ENCODE results near the gene B3GAT1. TPM values are rescaled to one million over a fixed set of nuclear protein-coding genes. Genes with fewer than 3 reads are reported as not detected.

B3GAT1 gene
- total RNA-seq, 3 donors from 2014 or later = 0.16 to 2.9 (median 2.8) TPM

DNA sequence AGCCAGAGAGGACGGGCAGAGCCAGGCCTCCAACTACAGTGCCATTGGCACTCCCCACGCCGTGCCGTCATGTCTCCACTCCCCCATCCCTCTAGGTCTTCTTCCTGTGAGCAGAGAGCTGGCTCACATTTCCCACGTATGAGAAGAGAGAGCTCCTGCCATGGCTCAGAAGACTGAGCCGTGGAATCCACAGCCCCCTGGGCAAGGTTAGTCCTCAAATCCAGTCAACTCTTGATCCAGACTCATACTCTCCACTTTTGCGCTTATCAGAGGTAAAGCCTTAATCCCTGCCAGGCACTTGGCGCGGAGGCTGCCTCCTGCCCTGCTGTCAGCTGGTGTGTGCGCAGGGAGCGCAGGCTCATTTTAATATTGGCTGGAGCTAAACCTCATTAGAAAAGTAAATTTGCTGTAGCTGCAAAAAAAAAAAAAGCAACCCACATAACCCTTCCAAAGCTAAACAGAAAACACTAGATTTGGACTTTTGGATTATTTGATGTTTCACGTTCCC is 4.7 kb downstream of the B3GAT1 start:
- no peak for TF ChIP-seq POLR2A (IDR thresholded peaks at IDR 0.05)
- TF ChIP-seq, protein P1, sequence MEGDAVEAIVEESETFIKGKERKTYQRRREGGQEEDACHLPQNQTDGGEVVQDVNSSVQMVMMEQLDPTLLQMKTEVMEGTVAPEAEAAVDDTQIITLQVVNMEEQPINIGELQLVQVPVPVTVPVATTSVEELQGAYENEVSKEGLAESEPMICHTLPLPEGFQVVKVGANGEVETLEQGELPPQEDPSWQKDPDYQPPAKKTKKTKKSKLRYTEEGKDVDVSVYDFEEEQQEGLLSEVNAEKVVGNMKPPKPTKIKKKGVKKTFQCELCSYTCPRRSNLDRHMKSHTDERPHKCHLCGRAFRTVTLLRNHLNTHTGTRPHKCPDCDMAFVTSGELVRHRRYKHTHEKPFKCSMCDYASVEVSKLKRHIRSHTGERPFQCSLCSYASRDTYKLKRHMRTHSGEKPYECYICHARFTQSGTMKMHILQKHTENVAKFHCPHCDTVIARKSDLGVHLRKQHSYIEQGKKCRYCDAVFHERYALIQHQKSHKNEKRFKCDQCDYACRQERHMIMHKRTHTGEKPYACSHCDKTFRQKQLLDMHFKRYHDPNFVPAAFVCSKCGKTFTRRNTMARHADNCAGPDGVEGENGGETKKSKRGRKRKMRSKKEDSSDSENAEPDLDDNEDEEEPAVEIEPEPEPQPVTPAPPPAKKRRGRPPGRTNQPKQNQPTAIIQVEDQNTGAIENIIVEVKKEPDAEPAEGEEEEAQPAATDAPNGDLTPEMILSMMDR (IDR thresholded peaks at IDR 0.05) = no peak
- TF ChIP-seq POLR2AphosphoS5 (IDR thresholded peaks at IDR 0.05) = no peak
- Histone ChIP-seq H3K27ac (no peak overlapping the region), H3K36me3 (no peaks in the 10 kb centered on the region), H3K27me3 (peaks cover 0 to 24% of the 10 kb centered on the region in 2 donors), H3K9me3 (no peaks in the 10 kb centered on the region), H3K4me1 (no peaks in the 10 kb centered on the region), H3K4me3 (no peak overlapping the region)
- no peak for DNase-seq (ENCODE audit: low spot score in 2 of 2)
- intact Hi-C loops (cut with DNase I; ENCODE audit: low total_unique reads) = no loop called here

DNA sequence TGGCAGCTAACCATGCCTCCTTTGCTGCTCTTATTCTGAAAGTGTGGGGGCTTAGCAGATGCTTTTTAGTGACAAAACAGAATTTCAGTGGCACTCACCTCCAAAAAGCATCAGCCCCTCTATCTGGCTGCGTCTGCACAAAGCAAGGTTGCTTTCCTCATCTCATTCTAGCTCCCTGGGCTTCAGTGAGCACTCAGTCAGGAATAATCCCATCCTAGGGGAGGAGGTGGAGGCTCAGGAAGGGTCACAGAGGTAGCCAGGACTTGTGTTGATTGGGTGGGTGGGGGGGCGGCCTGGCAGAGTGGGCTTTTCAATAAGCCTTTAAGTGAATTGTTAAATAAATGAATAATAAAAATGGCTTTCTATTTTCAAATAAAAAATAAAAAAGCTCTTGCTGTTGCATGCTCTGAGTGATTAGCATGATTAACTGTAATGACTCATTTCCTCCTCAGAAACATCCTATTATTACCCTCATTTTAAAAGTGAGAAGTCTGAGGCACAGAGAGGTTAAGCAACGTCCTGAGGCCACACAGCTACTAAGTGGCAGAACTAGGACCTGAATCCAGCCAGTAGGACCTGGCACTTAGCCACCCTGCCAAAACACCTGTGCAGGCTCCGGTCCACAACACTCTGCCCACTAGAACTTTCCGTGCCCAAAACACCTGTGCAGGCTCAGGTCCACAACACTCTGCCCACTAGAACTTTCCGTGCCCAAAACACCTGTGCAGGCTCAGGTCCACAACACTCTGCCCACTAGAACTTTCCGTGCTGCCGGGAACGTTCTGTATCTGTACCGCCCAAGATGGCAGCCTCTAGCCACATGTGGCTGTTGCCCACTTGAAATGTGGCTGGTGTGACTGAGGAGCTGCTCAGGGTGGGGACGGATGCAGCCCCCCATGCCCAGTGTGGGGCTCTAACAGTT is 5.5 kb downstream of the B3GAT1 start:
- H3K4me3 ChIP-seq = no peak overlapping the region
- no peaks in the 10 kb centered on the region for H3K4me1 ChIP-seq
- no peak overlapping the region for H3K27ac ChIP-seq
- TF ChIP-seq POLR2AphosphoS5 (IDR thresholded peaks at IDR 0.05) (no peak), POLR2A (IDR thresholded peaks at IDR 0.05) (no peak)
- TF ChIP-seq, protein P1 (IDR thresholded peaks at IDR 0.05) = no peak
- no peaks in the 10 kb centered on the region for H3K36me3 ChIP-seq
- intact Hi-C loops (cut with DNase I; ENCODE audit: low total_unique reads) = no loop called here
- no peaks in the 10 kb centered on the region for H3K9me3 ChIP-seq
- peaks cover 0 to 22% of the 10 kb centered on the region in 2 donors for H3K27me3 ChIP-seq
- DNase-seq (ENCODE audit: low spot score in 2 of 2) = no peak

DNA sequence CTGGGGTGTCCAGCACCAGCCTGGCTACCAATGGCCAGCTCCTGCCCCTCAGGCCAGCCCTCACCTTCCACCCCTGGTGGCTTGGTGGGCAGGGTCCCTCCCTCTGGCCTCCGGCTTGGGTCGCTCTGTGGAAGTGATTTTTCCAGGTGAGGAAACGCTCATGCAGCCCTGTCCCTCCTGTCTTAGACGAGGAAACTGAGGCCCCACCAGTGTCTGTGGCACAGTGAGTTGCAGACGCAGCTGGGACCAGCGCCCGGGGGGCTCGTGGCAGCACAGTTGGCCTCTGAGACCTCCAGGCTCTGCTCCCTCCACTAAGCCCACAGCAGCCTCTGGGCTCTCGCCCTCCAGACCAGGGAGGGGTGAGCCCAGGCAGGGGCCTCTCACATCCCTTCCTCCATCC is 6.2 kb downstream of the B3GAT1 start:
- Histone ChIP-seq H3K4me3 (no peak overlapping the region), H3K27ac (no peak overlapping the region), H3K27me3 (peaks cover 0 to 15% of the 10 kb centered on the region in 2 donors), H3K36me3 (no peaks in the 10 kb centered on the region), H3K9me3 (no peaks in the 10 kb centered on the region), H3K4me1 (no peaks in the 10 kb centered on the region)
- intact Hi-C loops (cut with DNase I; ENCODE audit: low total_unique reads) = no loop called here
- no peak for DNase-seq (ENCODE audit: low spot score in 2 of 2)
- TF ChIP-seq, protein P1 (IDR thresholded peaks at IDR 0.05) = no peak
- no peak for TF ChIP-seq POLR2AphosphoS5 (IDR thresholded peaks at IDR 0.05)
- no peak for TF ChIP-seq POLR2A (IDR thresholded peaks at IDR 0.05)

DNA sequence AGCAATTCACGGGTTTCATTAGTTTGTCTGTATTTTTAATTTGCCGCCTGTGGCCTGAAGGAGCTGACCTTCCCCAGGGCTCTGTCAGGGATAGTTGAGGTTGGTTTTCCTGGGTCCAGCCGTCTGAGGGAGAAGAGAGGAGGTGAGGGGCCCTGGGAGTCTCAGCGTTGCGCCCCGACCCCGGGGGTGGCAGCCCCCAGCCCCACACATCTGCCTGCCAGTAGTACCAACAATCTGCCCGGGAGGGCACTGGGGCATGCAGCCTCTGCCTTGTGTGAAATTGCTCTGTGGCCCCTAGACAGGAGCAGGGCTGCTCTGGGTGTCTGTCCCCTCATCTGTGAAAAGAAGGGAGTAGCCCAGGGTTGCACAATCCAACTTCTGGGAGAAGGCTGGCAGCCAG is 6.6 kb downstream of the B3GAT1 start:
- Histone ChIP-seq H3K4me3 (no peak overlapping the region), H3K27me3 (peaks cover 0 to 11% of the 10 kb centered on the region in 2 donors), H3K27ac (no peak overlapping the region), H3K4me1 (no peaks in the 10 kb centered on the region), H3K9me3 (no peaks in the 10 kb centered on the region), H3K36me3 (no peaks in the 10 kb centered on the region)
- no peak for DNase-seq (ENCODE audit: low spot score in 2 of 2)
- TF ChIP-seq POLR2AphosphoS5 (IDR thresholded peaks at IDR 0.05) = no peak
- no peak for TF ChIP-seq POLR2A (IDR thresholded peaks at IDR 0.05)
- TF ChIP-seq, protein P1 (IDR thresholded peaks at IDR 0.05) = no peak
- intact Hi-C loops (cut with DNase I; ENCODE audit: low total_unique reads) = no loop called here

All from breast epithelium (tissue), 4 donors.